DOHH2 (cell line): ENCODE results near the gene KCNJ4.

Source experiments
- EZH2phosphoT487 ChIP-seq: fragments of 200-600 bp; sonication (generic); IDR thresholded peaks from 2 replicates; pipeline ENCODE4 v1.6.1; 2017; ENCODE audit warnings: borderline replicate concordance, mild to moderate bottlenecking, antibody characterized with exemption, low read length, moderate library complexity, mixed read lengths
- TF ChIP-seq, protein P1 (sequence below): fragments of 200-600 bp; sonication (generic); IDR thresholded peaks from one replicate; pipeline ENCODE4 v1.5.1; 2014; ENCODE audit warnings: antibody characterized with exemption, mild to moderate bottlenecking, low read depth, low read length; ENCODE audit not compliant: poor library complexity, severe bottlenecking

DNA sequence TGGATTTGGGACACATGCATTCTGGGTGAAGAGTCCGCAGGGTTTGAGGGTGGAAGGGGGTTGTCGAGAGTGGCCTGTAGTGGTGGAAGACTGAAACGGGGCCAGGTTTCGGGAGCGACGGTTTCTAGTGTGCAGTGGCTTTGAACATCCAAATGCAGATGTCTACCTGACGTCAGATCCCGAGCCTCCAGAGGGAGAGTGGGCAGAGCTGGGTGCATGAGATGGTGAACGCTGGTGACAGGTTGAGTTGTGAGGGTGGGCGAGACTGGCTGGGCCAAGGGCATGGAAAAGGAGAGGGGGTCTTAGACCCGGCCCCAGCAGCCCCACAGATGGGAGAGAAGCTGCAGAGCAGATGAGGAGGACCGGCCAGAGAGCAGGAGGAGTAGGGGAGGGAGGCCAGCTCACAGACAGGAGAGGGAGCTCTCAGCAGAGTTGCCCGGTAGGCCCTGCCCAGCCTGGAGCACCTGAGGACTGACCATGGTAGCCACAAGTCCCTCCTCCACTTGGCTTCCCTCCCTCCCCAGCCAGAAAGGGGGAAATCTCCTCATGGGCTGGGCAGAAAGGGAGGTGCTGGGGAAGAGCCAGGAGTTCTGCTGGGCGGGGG lies 14.2 kb downstream of the KCNJ4 start:
- TF ChIP-seq, protein P1, sequence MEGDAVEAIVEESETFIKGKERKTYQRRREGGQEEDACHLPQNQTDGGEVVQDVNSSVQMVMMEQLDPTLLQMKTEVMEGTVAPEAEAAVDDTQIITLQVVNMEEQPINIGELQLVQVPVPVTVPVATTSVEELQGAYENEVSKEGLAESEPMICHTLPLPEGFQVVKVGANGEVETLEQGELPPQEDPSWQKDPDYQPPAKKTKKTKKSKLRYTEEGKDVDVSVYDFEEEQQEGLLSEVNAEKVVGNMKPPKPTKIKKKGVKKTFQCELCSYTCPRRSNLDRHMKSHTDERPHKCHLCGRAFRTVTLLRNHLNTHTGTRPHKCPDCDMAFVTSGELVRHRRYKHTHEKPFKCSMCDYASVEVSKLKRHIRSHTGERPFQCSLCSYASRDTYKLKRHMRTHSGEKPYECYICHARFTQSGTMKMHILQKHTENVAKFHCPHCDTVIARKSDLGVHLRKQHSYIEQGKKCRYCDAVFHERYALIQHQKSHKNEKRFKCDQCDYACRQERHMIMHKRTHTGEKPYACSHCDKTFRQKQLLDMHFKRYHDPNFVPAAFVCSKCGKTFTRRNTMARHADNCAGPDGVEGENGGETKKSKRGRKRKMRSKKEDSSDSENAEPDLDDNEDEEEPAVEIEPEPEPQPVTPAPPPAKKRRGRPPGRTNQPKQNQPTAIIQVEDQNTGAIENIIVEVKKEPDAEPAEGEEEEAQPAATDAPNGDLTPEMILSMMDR: no peak
- no peak for TF ChIP-seq EZH2phosphoT487
